IPS-18c (cell line): Measurements from ENCODE around the gene PHF5A.

Experiments
- H3K4me3 ChIP-seq: 2 replicates; pipeline ENCODE4 v1.7.0; 2013; ENCODE audit warnings: low read depth, mild to moderate bottlenecking, low read length, moderate library complexity; ENCODE audit not compliant: insufficient read depth
- H3K9me3 ChIP-seq: one replicate; pipeline ENCODE4 v1.6.1; 2013; ENCODE audit warnings: mild to moderate bottlenecking, low read length, moderate library complexity; ENCODE audit not compliant: control insufficient read depth, insufficient read depth

The PHF5A gene

GRCh38 chr22:41498303-41498835 lies 29.9 kb upstream of the PHF5A start:
- Histone ChIP-seq H3K9me3 (no peaks in the 10 kb centered on the region), H3K4me3 (no peak overlapping the region)

GRCh38 chr22:41491374-41492100 lies 23.0 kb upstream of the PHF5A start:
- Histone ChIP-seq H3K9me3 (no peaks in the 10 kb centered on the region), H3K4me3 (no peak overlapping the region)

- no peak overlapping the region for H3K4me3 ChIP-seq
These were observed 20.3 kb upstream of the PHF5A start for GRCh38 chr22:41488596-41489385.

GRCh38 chr22:41488076-41488475 lies 19.6 kb upstream of the PHF5A start:
- no peak overlapping the region for H3K4me3 ChIP-seq
- H3K9me3 ChIP-seq = no peaks in the 10 kb centered on the region

More at GRCh38 chr22:41488596-41489385, 20.3 kb upstream of the PHF5A start:
- H3K9me3 ChIP-seq = no peaks in the 10 kb centered on the region

- H3K4me3 ChIP-seq = no peak overlapping the region
- no peaks in the 10 kb centered on the region for H3K9me3 ChIP-seq
These were observed 18.8 kb upstream of the PHF5A start for GRCh38 chr22:41487037-41487935.

GRCh38 chr22:41485033-41485432 lies 16.5 kb upstream of the PHF5A start:
- Histone ChIP-seq H3K4me3 (no peak overlapping the region), H3K9me3 (no peaks in the 10 kb centered on the region)

- Histone ChIP-seq H3K4me3 (no peak overlapping the region; the same call in 1 of the 2 replicates), H3K9me3 (no peaks in the 10 kb centered on the region)
These were observed 13.9 kb upstream of the PHF5A start for GRCh38 chr22:41482319-41482935.

GRCh38 chr22:41481925-41482318 lies 13.4 kb upstream of the PHF5A start:
- no peaks in the 10 kb centered on the region for H3K9me3 ChIP-seq
- no peak overlapping the region for H3K4me3 ChIP-seq

GRCh38 chr22:41481131-41481830 lies 12.8 kb upstream of the PHF5A start:
- Histone ChIP-seq H3K4me3 (peak overlapping the region; percentile 9; the same call in 1 of the 2 replicates), H3K9me3 (no peaks in the 10 kb centered on the region)

GRCh38 chr22:41480397-41480735 lies 11.9 kb upstream of the PHF5A start:
- Histone ChIP-seq H3K4me3 (no peak overlapping the region; the same call in 1 of the 2 replicates), H3K9me3 (no peaks in the 10 kb centered on the region)

GRCh38 chr22:41479671-41480396 lies 11.3 kb upstream of the PHF5A start:
- no peak overlapping the region for H3K4me3 ChIP-seq

GRCh38 chr22:41478891-41479521 lies 10.5 kb upstream of the PHF5A start:
- H3K4me3 ChIP-seq = no peak overlapping the region
- no peaks in the 10 kb centered on the region for H3K9me3 ChIP-seq

More at GRCh38 chr22:41479671-41480396, 11.3 kb upstream of the PHF5A start:
- H3K9me3 ChIP-seq = no peaks in the 10 kb centered on the region

- H3K4me3 ChIP-seq = no peak overlapping the region
- H3K9me3 ChIP-seq = no peaks in the 10 kb centered on the region
These were observed 10.0 kb upstream of the PHF5A start for GRCh38 chr22:41478473-41478872.

- H3K4me3 ChIP-seq = no peak overlapping the region
These were observed 6.5 kb upstream of the PHF5A start for GRCh38 chr22:41474872-41475451.

GRCh38 chr22:41471568-41471967 lies 3.1 kb upstream of the PHF5A start:
- H3K9me3 ChIP-seq = no peaks in the 10 kb centered on the region
- no peak overlapping the region for H3K4me3 ChIP-seq

More at GRCh38 chr22:41474872-41475451, 6.5 kb upstream of the PHF5A start:
- no peaks in the 10 kb centered on the region for H3K9me3 ChIP-seq
